HG03196 (cell line): ENCODE data around the gene EHD4.

Experiments
- ATAC-seq: cut with Tn5 transposase; IDR thresholded peaks from one replicate; pipeline ENCODE4 v1.9.1; 2021; ENCODE audit not compliant: unreplicated experiment

Gene EHD4

DNA sequence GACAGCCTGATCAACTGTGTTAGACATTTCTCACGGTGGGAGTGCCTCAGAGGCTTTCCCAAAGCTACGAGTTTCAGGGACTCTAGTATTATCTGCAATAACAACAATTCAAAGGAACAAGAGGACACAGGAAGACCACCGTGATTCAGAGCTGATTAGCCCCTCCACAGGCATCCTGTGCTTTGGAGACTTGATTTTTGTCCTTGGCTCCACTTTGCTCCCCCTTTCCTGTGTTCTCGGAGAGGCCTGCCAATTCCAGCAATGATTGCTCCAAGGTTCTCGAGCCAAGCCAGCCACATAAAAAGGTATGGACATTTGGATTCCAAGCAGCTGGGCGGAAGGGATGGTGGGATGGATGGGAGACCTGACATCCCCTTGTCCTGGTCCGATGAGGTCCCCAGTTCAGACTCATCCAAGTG lies 14.3 kb downstream of the EHD4 start:
- ATAC-seq, result no peak

DNA sequence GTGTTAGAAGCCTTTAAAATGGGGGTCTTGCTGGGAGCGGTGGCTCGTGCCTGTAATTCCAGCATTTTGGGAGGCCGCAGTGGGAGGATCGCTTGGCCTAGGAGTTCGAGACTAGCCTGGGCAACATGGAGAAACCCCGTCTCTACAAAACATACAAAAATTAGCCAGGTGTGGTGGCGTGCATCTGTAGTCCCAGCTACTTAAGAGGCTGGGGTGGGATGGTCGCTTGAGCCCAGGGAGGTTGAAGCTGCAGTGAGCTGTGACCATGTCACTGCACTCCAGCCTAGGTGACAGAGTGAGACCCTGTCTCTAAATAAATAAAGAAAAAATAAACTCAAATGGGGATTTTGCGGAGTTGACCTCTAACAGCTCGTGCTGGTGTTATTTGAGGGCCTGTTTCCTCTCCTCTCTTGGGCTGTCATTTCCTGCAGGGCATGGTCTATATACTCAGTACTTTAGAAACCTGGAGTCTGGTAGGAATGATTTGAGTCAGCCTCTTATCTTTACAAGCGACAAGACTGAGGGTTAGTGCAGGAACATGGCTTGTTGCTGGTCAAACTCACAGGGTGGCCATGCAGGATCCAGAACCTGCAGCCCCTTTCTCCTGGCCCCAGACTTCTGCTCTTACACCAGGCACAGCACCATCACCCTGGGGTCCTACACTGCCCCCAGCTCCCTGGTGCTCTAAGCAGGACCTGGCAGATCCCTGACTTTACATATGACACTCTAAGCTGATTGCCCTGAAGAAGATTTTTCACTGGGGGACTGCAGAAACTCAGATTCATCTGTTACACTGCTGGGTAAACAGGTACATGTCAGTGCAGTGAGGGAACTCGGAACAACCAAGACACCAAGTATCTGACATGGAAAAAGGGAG lies 15.1 kb downstream of the EHD4 start:
- ATAC-seq, result peak; percentile 70

- ATAC-seq, result no peak
Observed at GRCh38 chr15:41955807-41956525, 16.4 kb downstream of the EHD4 start.

GRCh38 chr15:41955100-41955499 lies 17.3 kb downstream of the EHD4 start:
- no peak for ATAC-seq

- no peak for ATAC-seq
Observed at GRCh38 chr15:41954036-41954435, 18.3 kb downstream of the EHD4 start.

DNA sequence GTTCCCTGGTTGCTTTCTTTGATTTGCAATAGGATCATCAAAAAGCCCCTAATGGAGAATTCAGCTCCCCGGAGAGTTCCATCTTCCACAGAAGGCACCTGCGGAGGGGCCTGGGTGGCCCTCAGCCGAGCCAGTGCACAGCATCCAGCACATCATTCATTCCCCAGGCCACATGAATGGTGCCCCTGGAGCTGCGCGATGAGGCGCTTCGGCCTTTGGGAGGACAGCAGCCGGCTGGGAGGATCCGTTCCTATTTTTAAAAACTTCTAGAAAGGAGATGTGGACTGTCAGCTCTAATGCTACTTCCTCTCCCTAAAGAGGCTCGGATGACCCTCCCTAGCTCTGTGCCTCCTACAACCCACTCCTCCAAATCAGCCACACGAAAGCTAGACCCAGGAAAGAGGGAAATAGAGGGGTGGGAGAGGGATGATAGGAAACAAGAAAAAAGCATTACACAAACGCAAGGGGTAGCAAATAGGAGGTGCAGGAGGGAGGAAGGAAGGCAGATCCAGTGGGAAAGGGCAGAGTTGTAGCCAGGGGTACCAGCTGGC lies 20.3 kb downstream of the EHD4 start:
- no peak for ATAC-seq

DNA sequence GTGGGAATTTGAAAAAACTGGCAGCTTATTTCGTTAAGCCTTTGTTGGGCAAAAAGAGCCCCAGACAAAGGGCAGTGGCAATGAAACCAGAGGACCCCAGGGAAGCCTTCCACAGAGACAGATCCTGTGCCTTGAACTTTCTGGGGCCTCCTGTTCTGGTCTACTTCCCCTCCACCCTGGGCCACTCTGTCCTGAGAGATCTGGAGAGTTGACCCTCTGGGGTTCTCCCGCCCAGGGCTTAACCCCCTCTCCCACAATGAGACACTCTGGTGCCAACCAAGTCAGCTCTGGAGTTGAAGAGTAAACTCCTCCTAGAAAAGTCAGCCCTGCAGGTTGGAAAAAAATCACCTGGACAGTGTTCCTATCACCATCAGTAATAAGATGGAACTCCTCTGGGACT lies 20.8 kb downstream of the EHD4 start:
- no peak for ATAC-seq

GRCh38 chr15:41950489-41950888 lies 21.9 kb downstream of the EHD4 start:
- no peak for ATAC-seq

DNA sequence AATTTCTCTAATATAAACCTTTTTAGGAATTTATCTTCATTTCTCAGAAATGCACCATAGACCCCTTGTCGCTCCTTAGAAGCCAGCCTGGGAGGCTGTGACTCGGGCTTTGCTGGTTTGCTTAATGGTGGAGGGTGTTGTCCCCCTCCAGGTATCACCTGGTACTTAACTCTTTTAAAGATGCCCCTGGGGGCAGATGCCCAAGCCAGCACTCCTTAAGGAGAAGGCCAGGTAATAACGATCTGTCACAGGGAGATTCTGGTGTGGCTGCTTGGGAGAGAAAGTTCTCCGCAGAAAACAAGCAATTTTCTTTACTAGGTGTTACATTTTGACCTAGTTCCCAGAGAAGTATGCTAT lies 22.3 kb downstream of the EHD4 start:
- no peak for ATAC-seq

DNA sequence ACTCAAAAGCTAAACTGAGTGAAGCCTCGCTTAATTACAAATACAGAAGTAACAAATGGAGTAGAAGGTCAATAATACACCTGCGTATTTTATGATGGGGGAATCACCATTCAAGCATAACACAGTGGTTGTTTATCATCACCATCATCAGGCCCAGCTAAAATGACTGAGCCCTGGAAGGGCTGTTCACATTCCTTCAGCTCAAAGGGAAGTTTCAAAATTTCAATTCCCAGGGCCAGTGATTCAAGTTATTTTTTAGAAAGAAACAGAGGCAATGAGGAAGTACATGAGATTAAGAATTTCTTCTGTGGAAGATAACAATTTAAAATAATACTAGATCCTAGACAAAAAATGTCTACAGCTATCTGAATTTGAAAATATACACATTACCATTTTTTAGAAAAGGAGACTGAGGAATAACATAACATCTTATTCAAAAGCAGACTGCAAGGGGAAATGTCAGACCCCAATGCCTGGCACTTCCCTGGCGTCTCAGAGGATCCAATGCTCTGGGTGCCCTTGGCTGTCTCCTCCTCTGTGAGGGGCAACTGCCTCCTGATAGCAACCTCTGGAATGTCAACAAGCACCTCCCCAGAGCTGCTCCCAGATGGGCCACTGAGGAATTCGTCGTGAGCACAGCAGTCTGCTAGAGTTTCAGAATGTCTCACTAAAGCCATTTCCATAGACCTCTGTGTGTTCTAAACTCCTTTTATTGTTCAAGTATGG lies 22.8 kb downstream of the EHD4 start:
- no peak for ATAC-seq

DNA sequence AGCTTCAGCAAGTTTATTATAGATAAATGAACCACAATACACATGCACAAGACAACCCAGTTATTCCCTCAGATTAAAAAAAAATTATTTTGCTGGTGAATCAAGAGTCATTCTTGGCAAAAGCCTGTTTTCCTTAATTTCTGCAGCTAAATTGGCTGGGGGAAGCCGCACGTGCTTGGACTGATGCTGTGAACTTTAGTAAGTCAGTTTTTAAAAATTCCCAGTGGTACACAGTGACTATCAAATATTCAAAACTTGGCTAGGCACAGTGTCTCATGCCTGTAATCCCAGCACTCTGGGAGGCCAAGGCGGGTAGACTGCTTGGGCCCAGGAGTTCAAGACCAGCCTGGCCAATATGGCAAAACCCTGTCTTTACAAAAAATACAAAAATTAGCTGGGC lies 23.9 kb downstream of the EHD4 start:
- no peak for ATAC-seq

DNA sequence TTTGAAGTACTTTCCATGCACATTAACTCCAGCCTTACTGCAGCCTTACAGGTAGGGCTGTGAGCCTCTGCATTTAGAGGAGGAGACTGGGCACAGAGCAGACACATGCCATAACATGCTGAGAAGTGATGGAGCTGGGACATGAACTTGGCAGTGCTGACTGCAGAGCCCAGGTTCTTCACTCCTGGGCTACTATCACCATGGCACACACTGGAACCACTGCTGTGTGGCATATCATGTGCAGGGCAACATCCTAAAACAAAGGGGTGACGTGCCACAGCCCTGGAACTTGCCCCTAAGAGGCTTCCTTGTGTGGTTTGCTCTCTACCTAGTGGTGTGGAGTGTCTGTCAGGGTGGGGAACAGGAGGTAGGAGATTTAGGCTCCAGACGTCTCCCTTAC lies 25.4 kb downstream of the EHD4 start:
- ATAC-seq, result no peak

GRCh38 chr15:41945731-41946130 lies 26.6 kb downstream of the EHD4 start:
- ATAC-seq, result no peak

GRCh38 chr15:41945221-41945620 lies 27.1 kb downstream of the EHD4 start:
- no peak for ATAC-seq

DNA sequence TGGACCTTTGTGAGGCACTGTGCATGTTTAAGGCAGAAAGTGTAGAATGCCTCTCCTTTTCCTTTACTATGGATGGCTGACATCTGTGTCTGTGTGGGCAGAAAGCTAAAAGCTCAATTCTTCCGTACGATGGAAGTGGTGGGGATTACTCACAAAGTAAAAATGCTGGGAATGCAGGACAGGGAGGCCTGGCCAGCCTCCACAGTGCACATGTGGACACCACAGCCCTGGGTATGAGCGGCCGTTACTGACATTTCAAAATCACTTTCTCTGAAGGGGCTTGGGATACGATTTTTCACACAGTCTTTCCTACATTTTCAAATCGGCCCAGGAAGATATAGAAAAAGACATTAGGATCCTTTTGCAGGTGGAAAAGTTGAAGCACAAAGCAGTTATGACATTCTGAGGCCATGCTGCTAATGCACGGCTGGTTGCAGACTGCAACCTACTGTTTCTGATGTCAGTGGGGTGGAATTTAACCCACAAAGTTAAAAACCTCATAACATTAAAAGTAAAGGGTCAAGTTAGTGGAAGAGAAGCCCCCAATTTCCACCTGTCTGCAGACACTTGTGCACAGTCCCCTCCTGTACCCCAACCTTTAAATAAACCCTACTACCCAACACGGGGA lies 27.9 kb downstream of the EHD4 start:
- ATAC-seq, result no peak

GRCh38 chr15:41943543-41944312 lies 28.6 kb downstream of the EHD4 start:
- no peak for ATAC-seq

DNA sequence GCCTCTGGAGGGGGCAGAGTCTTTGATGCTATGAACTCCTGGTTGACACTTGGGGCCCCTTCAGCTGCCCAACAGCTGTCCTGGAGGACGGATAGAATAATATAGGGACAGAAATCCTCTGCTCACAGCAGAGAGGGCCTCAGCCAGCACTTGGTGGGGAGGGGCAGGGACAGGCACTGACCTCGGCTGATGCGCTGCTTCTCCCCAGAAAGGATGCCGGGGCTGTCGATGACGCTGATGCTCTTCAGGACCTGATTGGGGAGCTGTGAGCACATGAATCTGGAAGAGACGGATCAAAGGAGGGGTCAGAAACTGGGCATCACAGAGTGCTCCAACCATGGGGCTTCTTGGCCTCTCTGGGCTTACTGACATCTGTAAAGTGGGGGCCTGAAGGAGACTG lies 29.5 kb downstream of the EHD4 start:
- ATAC-seq, result no peak

DNA sequence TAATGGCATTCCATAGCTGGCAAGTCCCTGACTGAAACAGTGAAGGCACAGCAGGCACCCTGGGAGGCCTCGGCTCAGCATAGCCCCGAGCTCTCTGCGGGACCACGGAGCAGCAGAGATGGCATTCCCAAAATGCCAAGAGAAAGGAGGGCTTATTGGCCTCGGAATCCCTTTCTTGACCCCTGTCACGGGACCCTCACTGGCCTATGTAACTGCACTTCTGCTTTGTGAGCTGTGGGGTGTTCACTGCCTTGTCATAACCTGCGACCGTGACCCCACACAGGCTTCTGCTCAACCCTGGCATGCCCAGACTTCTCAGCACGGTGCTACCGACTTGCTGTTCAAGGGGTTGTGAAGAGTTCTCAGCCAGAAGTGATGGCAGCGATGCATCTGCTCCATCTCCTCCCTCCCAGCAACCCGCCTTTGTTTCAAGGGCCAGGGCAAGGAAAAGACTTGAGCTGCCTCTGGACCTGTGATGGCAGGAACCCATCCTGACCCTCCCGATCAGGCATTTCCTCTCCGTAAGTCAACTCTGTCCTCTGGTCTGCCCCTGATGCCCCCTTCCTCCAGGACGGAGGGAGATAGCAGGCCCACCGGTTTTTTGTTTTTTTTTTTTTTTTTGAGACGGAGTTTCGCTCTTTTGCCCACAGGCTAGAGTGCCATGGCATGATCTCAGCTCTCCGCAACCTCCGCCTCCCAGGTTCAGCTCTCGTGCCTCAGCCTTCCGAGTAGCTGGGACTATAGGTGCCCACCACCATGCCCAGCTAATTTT lies 30.5 kb downstream of the EHD4 start:
- ATAC-seq, result no peak

DNA sequence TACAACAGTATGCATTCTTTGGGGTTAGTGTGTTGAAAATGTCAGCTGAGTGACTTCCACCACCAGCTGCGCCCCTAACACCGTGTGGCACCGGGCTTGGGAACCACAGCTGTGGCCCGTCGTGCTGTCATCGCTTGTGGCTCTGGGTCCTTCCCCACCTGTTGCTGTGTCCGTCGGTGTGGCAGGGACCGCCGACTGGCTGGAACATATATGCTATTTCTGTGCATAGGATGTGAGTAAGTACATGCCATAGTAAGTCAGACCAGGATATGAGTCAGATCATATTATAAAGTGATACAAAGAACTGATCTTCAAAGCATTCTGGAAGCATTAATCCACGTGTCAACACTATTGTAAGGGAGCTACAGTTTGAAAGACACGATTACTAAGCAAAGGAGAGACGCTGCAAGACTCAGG lies 31.9 kb downstream of the EHD4 start:
- ATAC-seq, result no peak

DNA sequence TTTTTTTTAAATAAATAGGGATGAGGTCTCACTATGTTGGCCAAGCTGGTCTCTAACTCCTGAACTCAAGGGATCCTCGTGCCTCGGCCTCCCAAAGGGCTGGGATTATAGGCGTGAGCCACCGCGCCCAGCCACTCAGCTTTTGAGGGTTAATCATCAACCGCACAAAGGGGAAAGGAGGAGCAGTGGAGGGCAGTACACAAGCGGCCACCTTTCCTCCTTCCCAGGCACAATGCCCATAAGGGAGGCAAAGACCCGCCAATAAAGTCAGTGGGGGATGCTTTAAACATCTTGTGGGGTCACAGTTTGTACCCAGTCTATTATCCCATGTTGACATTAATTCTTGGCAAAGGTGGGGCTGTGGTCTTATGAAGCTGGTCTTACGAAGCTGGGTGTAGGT lies 32.4 kb downstream of the EHD4 start:
- no peak for ATAC-seq
